Liver (tissue), 9 donors: ENCODE data around the gene TPCN1. TPM values are rescaled to one million over a fixed set of nuclear protein-coding genes. Genes with fewer than 3 reads are reported as not detected.

Source experiments
- DNase-seq: peaks from one replicate; pipeline ENCODE4 v3.0.0-alpha.2; 2017; ENCODE audit warnings: low spot score
- H3K27ac ChIP-seq, 2 donors: one replicate each; pipeline ENCODE4 v1.7.0; 2013; ENCODE audit warnings: inconsistent platforms in 2 of 2, low read length in 2 of 2, control low read depth in 1 of 2, low read depth in 1 of 2, mild to moderate bottlenecking in 1 of 2
- H3K27me3 ChIP-seq, 4 donors: one replicate each; pipeline versions ENCODE4 v1.6.1 to v1.7.0; 2013; ENCODE audit warnings: low read length in 3 of 4, inconsistent platforms in 1 of 4, mild to moderate bottlenecking in 1 of 4, moderate library complexity in 1 of 4; ENCODE audit not compliant: control insufficient read depth in 4 of 4, insufficient read depth in 4 of 4
- H3K36me3 ChIP-seq, 4 donors: one replicate each; pipeline versions ENCODE4 v1.6.1 to v1.7.0; 2013; ENCODE audit warnings: low read length in 3 of 4, mild to moderate bottlenecking in 3 of 4, low read depth in 1 of 4, moderate library complexity in 1 of 4; ENCODE audit not compliant: control insufficient read depth in 4 of 4, insufficient read depth in 3 of 4
- H3K4me1 ChIP-seq, 4 donors: one replicate each; pipeline versions ENCODE4 v1.6.1 to v1.7.0; 2013; ENCODE audit warnings: low read length in 3 of 4, mild to moderate bottlenecking in 3 of 4, moderate library complexity in 1 of 4; ENCODE audit not compliant: control insufficient read depth in 4 of 4, insufficient read depth in 4 of 4
- H3K4me3 ChIP-seq, 3 donors: one replicate each; pipeline versions ENCODE4 v1.6.1 to v1.7.0; 2013; ENCODE audit warnings: low read length in 3 of 3, control low read depth in 1 of 3, low read depth in 1 of 3, mild to moderate bottlenecking in 1 of 3
- H3K9ac ChIP-seq, 2 donors: one replicate each; pipeline ENCODE4 v1.7.0; 2013; ENCODE audit warnings: low read length in 2 of 2, mild to moderate bottlenecking in 2 of 2, moderate library complexity in 2 of 2, control low read depth in 1 of 2, low read depth in 1 of 2
- H3K9me3 ChIP-seq, 4 donors: one replicate each; pipeline versions ENCODE4 v1.6.1 to v1.7.0; 2013; ENCODE audit warnings: low read length in 3 of 4; ENCODE audit not compliant: control insufficient read depth in 4 of 4
- EGR1 ChIP-seq, 2 donors: IDR thresholded peaks; 2 replicates each; pipeline ENCODE4 v1.6.1; 2016 to 2018; ENCODE audit warnings: antibody characterized with exemption in 2 of 2, low read depth in 2 of 2
- FOXA1 ChIP-seq: IDR thresholded peaks from 2 replicates; pipeline ENCODE4 v1.6.1; 2016; ENCODE audit warnings: antibody characterized with exemption
- GABPA ChIP-seq, 2 donors: IDR thresholded peaks in 1 of 2; conservative IDR thresholded peaks in 1 of 2; 2 replicates each; pipeline ENCODE4 v1.6.1; 2016; ENCODE audit warnings: antibody characterized with exemption in 2 of 2, mild to moderate bottlenecking in 1 of 2, moderate library complexity in 1 of 2
- HNF4A ChIP-seq, 2 donors: conservative IDR thresholded peaks; 2 replicates each; pipeline ENCODE4 v1.6.1; 2016; ENCODE audit warnings: antibody characterized with exemption in 2 of 2, mild to moderate bottlenecking in 2 of 2
- HNF4G ChIP-seq: IDR thresholded peaks from 2 replicates; pipeline ENCODE4 v1.6.1; 2016; ENCODE audit warnings: antibody characterized with exemption
- JUND ChIP-seq, 2 donors: IDR thresholded peaks; 2 replicates each; pipeline ENCODE4 v1.6.1; 2016; ENCODE audit warnings: antibody characterized with exemption in 2 of 2
- NR2F2 ChIP-seq: IDR thresholded peaks from 2 replicates; pipeline ENCODE4 v1.6.1; 2016; ENCODE audit warnings: antibody characterized with exemption
- RAD21 ChIP-seq, 2 donors: IDR thresholded peaks; 2 replicates each; pipeline ENCODE4 v1.6.1; 2016; ENCODE audit warnings: antibody characterized with exemption in 2 of 2, mild to moderate bottlenecking in 2 of 2
- RXRA ChIP-seq, 2 donors: IDR thresholded peaks; 2 replicates each; pipeline ENCODE4 v1.6.1; 2017 to 2018; ENCODE audit warnings: antibody characterized with exemption in 2 of 2, mild to moderate bottlenecking in 1 of 2
- SP1 ChIP-seq: IDR thresholded peaks from 2 replicates; pipeline ENCODE4 v1.6.1; 2018; ENCODE audit warnings: antibody characterized with exemption, mild to moderate bottlenecking
- TAF1 ChIP-seq: conservative IDR thresholded peaks from 2 replicates; pipeline ENCODE4 v1.6.1; 2016; ENCODE audit warnings: antibody characterized with exemption, mild to moderate bottlenecking
- YY1 ChIP-seq: IDR thresholded peaks from 2 replicates; pipeline ENCODE4 v1.6.1; 2016; ENCODE audit warnings: antibody characterized with exemption, mild to moderate bottlenecking
- WGBS: extraction: QIAGEN DNeasy Blood & Tissue Kit; methylation state at CpG from one replicate; pipeline ENCODE4 v1.1.7; 2013; 5-methylcytosine and 5-hydroxymethylcytosine counted together
- polyA plus RNA-seq, 2 donors: library from polyadenylated mRNA; stranded (reverse) in 1 of 2; unstranded in 1 of 2; fragments of 200-250 nt in 1 of 2; fragments of >200 nt in 1 of 2; fragmentation: Nextera tagmentation in 1 of 2; extraction: Ambion mirVana in 1 of 2; gene quantifications; one replicate each; pipeline versions ENCODE4 v1.2.1 to v1.2.3, GENCODE V29; 2013 to 2015
- total RNA-seq, 2 donors: library from RNA; depleted of rRNA; stranded (reverse); fragments of >200 nt; gene quantifications; one replicate each; pipeline ENCODE4 v1.2.3, GENCODE V29; 2014
- TF ChIP-seq, protein P1 (sequence below): fragments of 150-350 bp; IDR thresholded peaks from 2 replicates; pipeline ENCODE4 v1.5.1; 2017; ENCODE audit warnings: improper control_type of control experiment, low read depth, low read length; ENCODE audit not compliant: missing input control
- TF ChIP-seq, protein P2 (sequence below): IDR thresholded peaks from 2 replicates; pipeline ENCODE4 v1.6.1; 2016; ENCODE audit warnings: antibody characterized with exemption, mild to moderate bottlenecking
- TF ChIP-seq, protein P3 (sequence below): IDR thresholded peaks from 2 replicates; pipeline ENCODE4 v1.6.1; 2016; ENCODE audit warnings: antibody characterized with exemption
- TF ChIP-seq, protein P4 (sequence below): IDR thresholded peaks from 2 replicates; pipeline ENCODE4 v1.6.1; 2016; ENCODE audit warnings: antibody characterized with exemption
- TF ChIP-seq, protein P5 (sequence below): IDR thresholded peaks from 2 replicates; pipeline ENCODE4 v1.6.1; 2016; ENCODE audit warnings: antibody characterized with exemption
- donor health status: healthy.
- donor health status: healthy.
- donor health status: healthy.
- donor health status: healthy.
- donor health status: healthy.

The TPCN1 gene
- total and polyA plus RNA-seq, 4 donors = 8.6 to 19.2 (median 13.7) TPM

DNA sequence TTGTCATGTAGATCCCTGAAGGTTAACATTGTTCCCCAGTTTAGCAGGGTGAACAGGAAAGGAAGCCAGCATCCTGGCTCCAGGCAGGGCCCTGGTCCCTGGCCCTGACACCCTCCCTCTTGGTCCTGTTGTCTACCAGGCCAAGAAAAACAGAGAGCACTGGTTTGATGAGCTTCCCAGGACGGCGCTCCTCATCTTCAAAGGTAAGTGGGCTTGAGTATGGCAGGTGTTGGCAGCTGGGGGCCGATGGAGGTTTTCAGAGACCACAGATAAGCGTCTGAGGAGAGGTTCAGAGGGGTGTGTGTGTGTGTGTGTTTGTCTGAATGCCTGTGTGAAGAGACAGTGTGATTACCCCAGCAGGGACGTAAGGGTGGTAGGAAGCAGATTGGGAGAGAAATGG, 57.4 kb downstream of the TPCN1 start:
- Histone ChIP-seq H3K9me3 (no peaks in the 10 kb centered on the region), H3K4me3 (no peak overlapping the region), H3K4me1 (no peaks in the 10 kb centered on the region), H3K27ac (no peak overlapping the region), H3K9ac (no peak overlapping the region), H3K27me3 (no peaks in the 10 kb centered on the region), H3K36me3 (peaks cover 9 to 41% (median 31%) of the 10 kb centered on the region in 4 donors)
- no peak for DNase-seq
- 90% methylated on average over 5 of the region's 5 CpGs for WGBS
- TF ChIP-seq, protein P1, sequence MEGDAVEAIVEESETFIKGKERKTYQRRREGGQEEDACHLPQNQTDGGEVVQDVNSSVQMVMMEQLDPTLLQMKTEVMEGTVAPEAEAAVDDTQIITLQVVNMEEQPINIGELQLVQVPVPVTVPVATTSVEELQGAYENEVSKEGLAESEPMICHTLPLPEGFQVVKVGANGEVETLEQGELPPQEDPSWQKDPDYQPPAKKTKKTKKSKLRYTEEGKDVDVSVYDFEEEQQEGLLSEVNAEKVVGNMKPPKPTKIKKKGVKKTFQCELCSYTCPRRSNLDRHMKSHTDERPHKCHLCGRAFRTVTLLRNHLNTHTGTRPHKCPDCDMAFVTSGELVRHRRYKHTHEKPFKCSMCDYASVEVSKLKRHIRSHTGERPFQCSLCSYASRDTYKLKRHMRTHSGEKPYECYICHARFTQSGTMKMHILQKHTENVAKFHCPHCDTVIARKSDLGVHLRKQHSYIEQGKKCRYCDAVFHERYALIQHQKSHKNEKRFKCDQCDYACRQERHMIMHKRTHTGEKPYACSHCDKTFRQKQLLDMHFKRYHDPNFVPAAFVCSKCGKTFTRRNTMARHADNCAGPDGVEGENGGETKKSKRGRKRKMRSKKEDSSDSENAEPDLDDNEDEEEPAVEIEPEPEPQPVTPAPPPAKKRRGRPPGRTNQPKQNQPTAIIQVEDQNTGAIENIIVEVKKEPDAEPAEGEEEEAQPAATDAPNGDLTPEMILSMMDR = no peak
- TF ChIP-seq, protein P2, sequence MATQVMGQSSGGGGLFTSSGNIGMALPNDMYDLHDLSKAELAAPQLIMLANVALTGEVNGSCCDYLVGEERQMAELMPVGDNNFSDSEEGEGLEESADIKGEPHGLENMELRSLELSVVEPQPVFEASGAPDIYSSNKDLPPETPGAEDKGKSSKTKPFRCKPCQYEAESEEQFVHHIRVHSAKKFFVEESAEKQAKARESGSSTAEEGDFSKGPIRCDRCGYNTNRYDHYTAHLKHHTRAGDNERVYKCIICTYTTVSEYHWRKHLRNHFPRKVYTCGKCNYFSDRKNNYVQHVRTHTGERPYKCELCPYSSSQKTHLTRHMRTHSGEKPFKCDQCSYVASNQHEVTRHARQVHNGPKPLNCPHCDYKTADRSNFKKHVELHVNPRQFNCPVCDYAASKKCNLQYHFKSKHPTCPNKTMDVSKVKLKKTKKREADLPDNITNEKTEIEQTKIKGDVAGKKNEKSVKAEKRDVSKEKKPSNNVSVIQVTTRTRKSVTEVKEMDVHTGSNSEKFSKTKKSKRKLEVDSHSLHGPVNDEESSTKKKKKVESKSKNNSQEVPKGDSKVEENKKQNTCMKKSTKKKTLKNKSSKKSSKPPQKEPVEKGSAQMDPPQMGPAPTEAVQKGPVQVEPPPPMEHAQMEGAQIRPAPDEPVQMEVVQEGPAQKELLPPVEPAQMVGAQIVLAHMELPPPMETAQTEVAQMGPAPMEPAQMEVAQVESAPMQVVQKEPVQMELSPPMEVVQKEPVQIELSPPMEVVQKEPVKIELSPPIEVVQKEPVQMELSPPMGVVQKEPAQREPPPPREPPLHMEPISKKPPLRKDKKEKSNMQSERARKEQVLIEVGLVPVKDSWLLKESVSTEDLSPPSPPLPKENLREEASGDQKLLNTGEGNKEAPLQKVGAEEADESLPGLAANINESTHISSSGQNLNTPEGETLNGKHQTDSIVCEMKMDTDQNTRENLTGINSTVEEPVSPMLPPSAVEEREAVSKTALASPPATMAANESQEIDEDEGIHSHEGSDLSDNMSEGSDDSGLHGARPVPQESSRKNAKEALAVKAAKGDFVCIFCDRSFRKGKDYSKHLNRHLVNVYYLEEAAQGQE = no peak
- TF ChIP-seq EGR1 (IDR thresholded peaks at IDR 0.05; ENCODE audit: low read depth in 2 of 2) = no peak

DNA sequence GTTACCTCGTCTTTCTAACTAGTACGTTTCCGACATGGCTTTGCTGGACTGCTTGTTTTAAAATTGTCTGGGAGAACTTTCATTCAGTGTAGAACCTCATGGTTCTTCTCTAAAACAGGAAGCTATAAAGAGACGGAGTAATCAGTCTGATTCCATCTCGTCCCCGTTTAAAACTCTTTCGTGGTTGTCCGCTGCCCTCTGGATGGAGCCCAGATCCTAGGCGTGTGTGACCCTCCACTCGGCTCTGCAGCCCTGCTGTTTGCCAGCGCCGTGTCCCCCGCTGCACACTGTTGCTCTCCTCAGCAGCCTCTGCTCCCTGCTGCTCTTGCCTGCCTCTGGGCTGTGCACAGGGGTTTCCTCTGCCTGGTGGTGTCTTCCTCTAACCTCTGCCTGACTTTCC, 63.5 kb downstream of the TPCN1 start:
- TF ChIP-seq HNF4A (conservative IDR thresholded peaks at IDR 0.05) (no peak), RXRA (IDR thresholded peaks at IDR 0.05) (no peak), NR2F2 (no peak), JUND (IDR thresholded peaks at IDR 0.05) (no peak), RAD21 (IDR thresholded peaks at IDR 0.05) (no peak), YY1 (no peak), FOXA1 (no peak), GABPA (IDR thresholded peaks at IDR 0.05 in 1 of 2, conservative IDR thresholded peaks at IDR 0.05 in 1 of 2) (no peak), HNF4G (no peak), SP1 (no peak), TAF1 (no peak), EGR1 (IDR thresholded peaks at IDR 0.05; ENCODE audit: low read depth in 2 of 2) (no peak)
- TF ChIP-seq, protein P1 = no peak
- TF ChIP-seq, protein P3, sequence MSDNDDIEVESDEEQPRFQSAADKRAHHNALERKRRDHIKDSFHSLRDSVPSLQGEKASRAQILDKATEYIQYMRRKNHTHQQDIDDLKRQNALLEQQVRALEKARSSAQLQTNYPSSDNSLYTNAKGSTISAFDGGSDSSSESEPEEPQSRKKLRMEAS = no peak
- TF ChIP-seq, protein P2 = no peak
- TF ChIP-seq, protein P4, sequence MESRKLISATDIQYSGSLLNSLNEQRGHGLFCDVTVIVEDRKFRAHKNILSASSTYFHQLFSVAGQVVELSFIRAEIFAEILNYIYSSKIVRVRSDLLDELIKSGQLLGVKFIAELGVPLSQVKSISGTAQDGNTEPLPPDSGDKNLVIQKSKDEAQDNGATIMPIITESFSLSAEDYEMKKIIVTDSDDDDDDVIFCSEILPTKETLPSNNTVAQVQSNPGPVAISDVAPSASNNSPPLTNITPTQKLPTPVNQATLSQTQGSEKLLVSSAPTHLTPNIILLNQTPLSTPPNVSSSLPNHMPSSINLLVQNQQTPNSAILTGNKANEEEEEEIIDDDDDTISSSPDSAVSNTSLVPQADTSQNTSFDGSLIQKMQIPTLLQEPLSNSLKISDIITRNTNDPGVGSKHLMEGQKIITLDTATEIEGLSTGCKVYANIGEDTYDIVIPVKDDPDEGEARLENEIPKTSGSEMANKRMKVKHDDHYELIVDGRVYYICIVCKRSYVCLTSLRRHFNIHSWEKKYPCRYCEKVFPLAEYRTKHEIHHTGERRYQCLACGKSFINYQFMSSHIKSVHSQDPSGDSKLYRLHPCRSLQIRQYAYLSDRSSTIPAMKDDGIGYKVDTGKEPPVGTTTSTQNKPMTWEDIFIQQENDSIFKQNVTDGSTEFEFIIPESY = no peak
- TF ChIP-seq, protein P5, sequence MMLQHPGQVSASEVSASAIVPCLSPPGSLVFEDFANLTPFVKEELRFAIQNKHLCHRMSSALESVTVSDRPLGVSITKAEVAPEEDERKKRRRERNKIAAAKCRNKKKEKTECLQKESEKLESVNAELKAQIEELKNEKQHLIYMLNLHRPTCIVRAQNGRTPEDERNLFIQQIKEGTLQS = no peak
- Histone ChIP-seq H3K9ac (no peak overlapping the region), H3K36me3 (peaks cover 0 to 64% (median 37%) of the 10 kb centered on the region in 4 donors), H3K27me3 (no peaks in the 10 kb centered on the region), H3K9me3 (no peaks in the 10 kb centered on the region), H3K27ac (no peak overlapping the region), H3K4me1 (no peaks in the 10 kb centered on the region), H3K4me3 (no peak overlapping the region)
- WGBS = 92% methylated on average over 13 of the region's 13 CpGs
- no peak for DNase-seq
